Osteocyte (in vitro differentiated cells): ENCODE data around the gene SEPTIN2. TPM values are rescaled to one million over a fixed set of nuclear protein-coding genes. Genes with fewer than 3 reads are reported as not detected.

Source experiments
- DNase-seq: peaks from one replicate; pipeline ENCODE4 v3.0.0; 2021; ENCODE audit warnings: mixed read lengths; ENCODE audit not compliant: unreplicated experiment; ENCODE audit errors: extremely low spot score
- H3K27ac Mint-ChIP-seq: one replicate; pipeline ENCODE4 v1.8.0; 2021; ENCODE audit warnings: mild to moderate bottlenecking, mixed read lengths; ENCODE audit not compliant: unreplicated experiment
- H3K27me3 Mint-ChIP-seq: one replicate; pipeline ENCODE4 v1.8.0; 2021; ENCODE audit warnings: mixed read lengths; ENCODE audit not compliant: unreplicated experiment
- H3K36me3 Mint-ChIP-seq: one replicate; pipeline ENCODE4 v1.8.0; 2021; ENCODE audit warnings: mixed read lengths; ENCODE audit not compliant: unreplicated experiment
- H3K4me1 Mint-ChIP-seq: one replicate; pipeline ENCODE4 v1.8.0; 2021; ENCODE audit warnings: mixed read lengths; ENCODE audit not compliant: unreplicated experiment
- H3K4me3 Mint-ChIP-seq: one replicate; pipeline ENCODE4 v1.8.0; 2021; ENCODE audit warnings: mild to moderate bottlenecking, moderate library complexity, mixed read lengths; ENCODE audit not compliant: unreplicated experiment
- H3K9me3 Mint-ChIP-seq: one replicate; pipeline ENCODE4 v1.8.0; 2021; ENCODE audit warnings: mixed read lengths; ENCODE audit not compliant: unreplicated experiment
- CTCF ChIP-seq: fragments of 200-600 bp; sonication (generic); IDR thresholded peaks from 2 replicates; pipeline ENCODE4 v1.5.0; 2021; ENCODE audit warnings: antibody characterized with exemption, mild to moderate bottlenecking, moderate library complexity
- total RNA-seq: library from RNA; stranded (reverse); gene quantifications from 2 replicates; pipeline ENCODE4 v1.2.1, GENCODE V29; 2021

Gene SEPTIN2
- total RNA-seq, 1 donor from 2014 or later = 547 TPM

DNA sequence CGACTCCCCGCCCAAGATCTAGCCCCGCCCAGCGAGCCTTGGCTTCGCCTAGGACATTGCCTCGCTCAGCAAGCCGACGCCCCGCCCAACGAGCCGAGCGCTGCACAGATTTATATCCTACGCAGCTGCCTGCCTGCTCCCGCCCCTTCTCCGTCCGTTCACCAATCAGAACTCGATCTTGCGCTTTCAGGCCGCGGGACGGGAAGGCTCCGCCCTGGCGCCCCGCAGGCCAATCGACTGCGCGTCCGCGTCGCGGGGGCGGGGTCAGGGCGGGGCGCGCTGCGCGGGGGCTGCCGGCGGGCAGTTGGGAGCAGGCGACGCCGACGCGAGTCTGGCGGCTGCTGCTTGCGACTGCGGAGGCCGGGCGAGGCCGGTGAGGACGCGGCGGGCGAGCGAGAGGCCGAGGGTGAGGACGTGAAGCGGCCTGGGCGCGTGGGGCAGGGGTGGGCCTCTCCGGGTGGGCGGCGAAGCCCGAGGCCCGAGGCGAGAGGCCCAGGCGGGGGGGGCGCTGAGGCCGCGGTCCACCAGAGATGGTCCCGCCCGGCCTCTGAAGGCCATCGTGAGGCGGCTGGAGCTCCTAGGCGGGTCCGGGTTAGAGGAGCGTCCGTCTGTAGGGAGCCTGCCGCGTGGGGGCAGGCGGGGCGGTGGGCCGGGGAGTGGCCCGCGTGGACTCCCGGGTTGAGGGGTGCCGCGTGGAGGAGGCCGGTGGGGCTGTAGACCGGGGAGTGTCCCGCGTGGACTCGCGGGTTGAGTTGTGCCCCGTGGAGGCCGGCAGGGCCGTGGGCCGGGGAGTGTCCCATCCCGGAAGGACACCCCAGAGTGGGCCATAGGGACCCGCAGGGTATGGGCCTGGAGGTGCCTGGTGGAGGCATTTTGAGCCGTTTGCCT, 40.5 kb downstream of the SEPTIN2 start, which contains the start of gene FARP2:
TSS of gene FARP2 (plus strand) at position 303 of the 888 bp plus-strand sequence. CDS start 16,823 bp downstream, outside the sequence.
- no peak for TF ChIP-seq CTCF
- H3K27ac Mint-ChIP-seq = peak within 1 kb of the TSS; percentile 83

DNA sequence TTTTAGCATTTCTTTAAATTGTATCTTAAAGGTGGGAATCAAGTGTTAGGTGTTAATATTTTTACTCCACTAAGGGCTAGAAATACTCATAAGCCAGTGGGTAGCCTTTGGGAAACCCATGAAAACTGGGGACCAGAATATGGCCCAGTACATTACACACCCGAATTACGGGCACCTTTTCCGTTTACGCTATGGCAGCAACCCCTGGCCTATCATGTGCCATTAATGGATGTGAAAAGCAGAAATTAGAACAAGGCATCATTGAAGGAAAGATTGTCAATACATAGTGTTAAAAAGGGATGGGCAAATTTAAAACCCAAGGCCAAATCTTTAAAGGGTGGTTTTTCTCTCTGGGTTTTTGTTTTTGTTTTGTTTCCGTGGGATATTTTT, 41.1 kb downstream of the SEPTIN2 start:
- Mint-ChIP-seq H3K27ac (peak overlapping the region; percentile 83), H3K4me1 (peaks cover 39% of the 10 kb centered on the region), H3K27me3 (no peaks in the 10 kb centered on the region), H3K4me3 (peak overlapping the region; percentile 80), H3K36me3 (peaks cover 19% of the 10 kb centered on the region), H3K9me3 (no peaks in the 10 kb centered on the region)
- no peak for DNase-seq
- TF ChIP-seq CTCF = no peak

More for the DNA sequence above, 40.5 kb downstream of the SEPTIN2 start, which contains the start of gene FARP2:
- Mint-ChIP-seq H3K4me1 (peaks cover 38% of the 10 kb centered on the region), H3K9me3 (no peaks in the 10 kb centered on the region), H3K36me3 (peaks cover 22% of the 10 kb centered on the region), H3K4me3 (peak within 1 kb of the TSS; percentile 80), H3K27me3 (no peaks in the 10 kb centered on the region)
- peak; percentile 100 for DNase-seq

DNA sequence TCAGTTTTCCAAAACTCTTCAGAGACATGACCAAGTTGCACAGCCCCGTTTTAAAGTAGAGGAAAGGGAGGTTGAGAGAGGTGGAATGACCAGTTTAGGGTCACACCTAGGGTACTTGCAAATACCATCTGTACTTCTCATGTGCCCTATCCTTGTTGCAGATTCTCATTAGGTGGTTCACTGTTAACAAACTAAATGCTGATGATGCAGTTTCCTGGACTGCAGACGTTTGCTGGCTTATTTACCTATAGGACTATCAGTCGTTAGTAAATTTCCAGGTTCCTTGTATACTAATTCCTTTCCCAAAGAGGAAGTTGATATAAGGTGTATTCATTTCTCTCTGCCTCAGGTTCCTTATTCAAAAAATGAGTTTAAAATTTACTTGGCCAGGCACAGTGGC, 41.8 kb downstream of the SEPTIN2 start:
- H3K27me3 Mint-ChIP-seq = no peaks in the 10 kb centered on the region
- H3K36me3 Mint-ChIP-seq = peaks cover 16% of the 10 kb centered on the region
- no peak for DNase-seq
- peak overlapping the region; percentile 80 for H3K4me3 Mint-ChIP-seq
- H3K27ac Mint-ChIP-seq = no peak overlapping the region
- TF ChIP-seq CTCF = no peak
- peaks cover 36% of the 10 kb centered on the region for H3K4me1 Mint-ChIP-seq
- H3K9me3 Mint-ChIP-seq = no peaks in the 10 kb centered on the region

DNA sequence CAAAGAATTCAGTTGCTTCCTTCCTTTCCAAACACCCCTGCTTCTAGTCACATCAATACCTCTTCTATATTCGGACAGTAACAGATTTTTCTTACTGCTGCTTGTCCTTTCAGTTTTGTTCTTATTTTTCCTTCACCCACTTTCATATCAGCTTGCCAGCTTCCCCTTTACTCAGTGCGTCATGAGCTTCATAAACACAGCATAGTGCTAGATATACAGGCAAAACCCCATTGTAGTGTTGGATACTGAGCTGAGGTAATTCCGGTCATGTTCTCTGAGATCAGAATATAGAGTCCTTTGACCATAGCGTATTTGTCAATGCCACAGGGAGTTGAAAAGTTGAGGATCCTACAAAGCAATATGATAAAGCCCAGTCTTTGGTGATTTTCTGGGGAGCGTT, 42.7 kb downstream of the SEPTIN2 start:
- no peak overlapping the region for H3K27ac Mint-ChIP-seq
- no peak for TF ChIP-seq CTCF
- H3K27me3 Mint-ChIP-seq = no peaks in the 10 kb centered on the region
- peaks cover 42% of the 10 kb centered on the region for H3K4me1 Mint-ChIP-seq
- peaks cover 10% of the 10 kb centered on the region for H3K36me3 Mint-ChIP-seq
- no peaks in the 10 kb centered on the region for H3K9me3 Mint-ChIP-seq
- DNase-seq = no peak
- H3K4me3 Mint-ChIP-seq = no peak overlapping the region

DNA sequence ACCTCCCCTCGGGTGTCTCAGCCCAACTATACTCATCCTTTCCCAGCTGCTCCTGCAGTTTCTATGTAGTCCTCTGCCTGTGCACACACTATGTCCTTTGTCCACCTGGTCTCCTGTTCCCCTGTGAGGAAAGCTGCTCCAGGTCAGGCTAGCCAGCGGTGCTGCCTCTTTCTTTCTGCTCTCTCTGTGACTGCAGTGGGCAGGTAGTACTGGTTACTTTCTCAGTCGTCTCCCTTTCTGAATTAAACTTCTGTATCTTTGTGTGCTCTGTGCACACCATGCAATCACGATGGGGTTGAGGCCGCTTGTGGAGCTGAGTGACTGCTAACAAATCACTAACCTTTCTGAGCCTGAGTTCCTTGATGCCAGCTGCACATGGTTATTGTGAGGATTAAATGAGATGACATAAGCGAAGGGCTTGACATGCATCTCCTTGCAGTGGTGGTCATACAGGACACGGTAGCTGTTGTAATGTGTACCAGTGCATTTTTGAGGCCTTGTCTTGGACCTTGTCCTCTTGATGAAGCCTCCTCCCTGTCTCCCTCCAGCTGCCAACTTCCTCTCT, 43.8 kb downstream of the SEPTIN2 start:
- TF ChIP-seq CTCF = no peak
- Mint-ChIP-seq H3K36me3 (peaks cover 3% of the 10 kb centered on the region), H3K27ac (no peak overlapping the region), H3K27me3 (no peaks in the 10 kb centered on the region), H3K9me3 (no peaks in the 10 kb centered on the region), H3K4me1 (peaks cover 50% of the 10 kb centered on the region), H3K4me3 (no peak overlapping the region)
- DNase-seq = no peak
